ENCODE results near the gene LIN9. TPM values are rescaled to one million over a fixed set of nuclear protein-coding genes. Genes with fewer than 3 reads are reported as not detected.

LIN9 gene
- total and polyA plus RNA-seq, 7 donors = 2.4 to 5.4 (median 3.1) TPM

DNA sequence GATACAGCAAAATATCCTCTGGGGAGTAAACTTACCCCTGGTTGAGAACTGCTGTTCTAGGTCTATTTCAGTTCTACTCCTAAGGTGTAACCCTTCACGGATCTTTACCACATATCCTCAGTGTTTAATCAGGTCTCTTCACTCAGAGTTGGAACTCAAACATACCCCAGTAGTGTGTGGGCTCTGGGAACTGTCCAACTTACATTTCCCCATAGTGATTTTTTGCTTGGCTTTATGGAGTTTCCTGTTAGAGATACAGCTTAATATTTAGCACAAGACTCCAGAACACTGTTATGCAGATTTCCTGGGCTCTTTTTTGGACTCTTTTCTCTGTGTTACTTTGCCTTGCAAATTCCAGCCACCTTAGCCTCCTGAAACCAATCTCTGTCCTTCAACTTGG, 26.7 kb upstream of the LIN9 start:
- intact Hi-C loops (cut with DNase I) = loop anchor here (10.0 kb wide), 1 partner anchor 201 kb away; no protein-coding TSS in a partner anchor
- no peaks in the 10 kb centered on the region for H3K4me1 ChIP-seq
- no peaks in the 10 kb centered on the region for H3K9me3 ChIP-seq
- H3K4me3 ChIP-seq = no peak overlapping the region
- TF ChIP-seq EP300 (IDR thresholded peaks at IDR 0.05) (no peak), CTCF (IDR thresholded peaks at IDR 0.05) (no peak), POLR2AphosphoS5 (IDR thresholded peaks at IDR 0.05) (no peak), POLR2A (IDR thresholded peaks at IDR 0.05) (no peak)
- 66 to 77% methylated on average over 1 of the region's 1 CpG for WGBS, 2 donors
- no peak overlapping the region for H3K27ac ChIP-seq
- no peaks in the 10 kb centered on the region for H3K27me3 ChIP-seq
- no peaks in the 10 kb centered on the region for H3K36me3 ChIP-seq
- DNase-seq = no peak

- Histone ChIP-seq H3K9me3 (no peaks in the 10 kb centered on the region), H3K4me3 (no peak overlapping the region), H3K27me3 (no peaks in the 10 kb centered on the region), H3K27ac (no peak overlapping the region), H3K4me1 (no peaks in the 10 kb centered on the region), H3K36me3 (no peaks in the 10 kb centered on the region)
- intact Hi-C loops (cut with DNase I) = loop anchor here (10.0 kb wide), 1 partner anchor 198 kb away; no protein-coding TSS in a partner anchor
- WGBS, 2 donors = 50 to 57% methylated on average over 2 of the region's 2 CpGs
- TF ChIP-seq CTCF (IDR thresholded peaks at IDR 0.05) (no peak), POLR2AphosphoS5 (IDR thresholded peaks at IDR 0.05) (no peak), POLR2A (IDR thresholded peaks at IDR 0.05) (no peak), EP300 (IDR thresholded peaks at IDR 0.05) (no peak)
- no peak for DNase-seq
Observed at GRCh38 chr1:226332947-226333346, 24.0 kb upstream of the LIN9 start.

GRCh38 chr1:226329237-226329636, 20.3 kb upstream of the LIN9 start:
- H3K4me1 ChIP-seq = no peaks in the 10 kb centered on the region
- no peaks in the 10 kb centered on the region for H3K36me3 ChIP-seq
- intact Hi-C loops (cut with DNase I) = no loop called here
- DNase-seq = no peak
- H3K4me3 ChIP-seq = no peak overlapping the region
- no peak overlapping the region for H3K27ac ChIP-seq
- H3K9me3 ChIP-seq = no peaks in the 10 kb centered on the region
- 96 to 99% methylated on average over 3 of the region's 3 CpGs for WGBS, 2 donors
- no peaks in the 10 kb centered on the region for H3K27me3 ChIP-seq
- TF ChIP-seq POLR2A (IDR thresholded peaks at IDR 0.05) (no peak), EP300 (IDR thresholded peaks at IDR 0.05) (no peak), CTCF (IDR thresholded peaks at IDR 0.05) (no peak), POLR2AphosphoS5 (IDR thresholded peaks at IDR 0.05) (no peak)

- no peak for DNase-seq
- Histone ChIP-seq H3K36me3 (no peaks in the 10 kb centered on the region), H3K9me3 (no peaks in the 10 kb centered on the region), H3K4me1 (no peaks in the 10 kb centered on the region), H3K27me3 (no peaks in the 10 kb centered on the region), H3K4me3 (no peak overlapping the region), H3K27ac (no peak overlapping the region)
- TF ChIP-seq CTCF (IDR thresholded peaks at IDR 0.05) (no peak), EP300 (IDR thresholded peaks at IDR 0.05) (no peak), POLR2AphosphoS5 (IDR thresholded peaks at IDR 0.05) (no peak), POLR2A (IDR thresholded peaks at IDR 0.05) (no peak)
- WGBS, 2 donors = 64 to 82% methylated on average over 2 of the region's 2 CpGs
- intact Hi-C loops (cut with DNase I) = no loop called here
Observed at GRCh38 chr1:226327761-226328162, 18.8 kb upstream of the LIN9 start.

- intact Hi-C loops (cut with DNase I) = no loop called here
- H3K4me1 ChIP-seq = no peaks in the 10 kb centered on the region
- no peaks in the 10 kb centered on the region for H3K27me3 ChIP-seq
- no peak for DNase-seq
- TF ChIP-seq EP300 (IDR thresholded peaks at IDR 0.05) (no peak), CTCF (IDR thresholded peaks at IDR 0.05) (no peak), POLR2A (IDR thresholded peaks at IDR 0.05) (no peak), POLR2AphosphoS5 (IDR thresholded peaks at IDR 0.05) (no peak)
- 38 to 62% methylated on average over 1 of the region's 1 CpG for WGBS, 2 donors
- no peak overlapping the region for H3K4me3 ChIP-seq
- no peaks in the 10 kb centered on the region for H3K9me3 ChIP-seq
- H3K27ac ChIP-seq = no peak overlapping the region
- H3K36me3 ChIP-seq = no peaks in the 10 kb centered on the region
Observed at GRCh38 chr1:226325178-226325577, 16.2 kb upstream of the LIN9 start.

All from sigmoid colon (tissue), 7 donors.